GM19099 (cell line): Measurements from ENCODE around the gene CTNNBIP1.

Source experiments
- POLR2A ChIP-seq: IDR thresholded peaks from 3 replicates; pipeline ENCODE4 v1.6.1; 2011; ENCODE audit warnings: low read depth; ENCODE audit not compliant: insufficient read length; ENCODE audit errors: extremely low read depth

Gene CTNNBIP1

GRCh38 chr1:9873992-9874391, 36.1 kb downstream of the CTNNBIP1 start:
- TF ChIP-seq POLR2A, result no peak

GRCh38 chr1:9873385-9873784, 36.7 kb downstream of the CTNNBIP1 start:
- TF ChIP-seq POLR2A, result no peak

- no peak for TF ChIP-seq POLR2A
Observed at GRCh38 chr1:9872430-9873165, 37.5 kb downstream of the CTNNBIP1 start.

- TF ChIP-seq POLR2A, result no peak
Observed at GRCh38 chr1:9871707-9872425, 38.2 kb downstream of the CTNNBIP1 start.

GRCh38 chr1:9871021-9871420, 39.0 kb downstream of the CTNNBIP1 start:
- no peak for TF ChIP-seq POLR2A

- no peak for TF ChIP-seq POLR2A
Observed at GRCh38 chr1:9870572-9870971, 39.5 kb downstream of the CTNNBIP1 start.

DNA sequence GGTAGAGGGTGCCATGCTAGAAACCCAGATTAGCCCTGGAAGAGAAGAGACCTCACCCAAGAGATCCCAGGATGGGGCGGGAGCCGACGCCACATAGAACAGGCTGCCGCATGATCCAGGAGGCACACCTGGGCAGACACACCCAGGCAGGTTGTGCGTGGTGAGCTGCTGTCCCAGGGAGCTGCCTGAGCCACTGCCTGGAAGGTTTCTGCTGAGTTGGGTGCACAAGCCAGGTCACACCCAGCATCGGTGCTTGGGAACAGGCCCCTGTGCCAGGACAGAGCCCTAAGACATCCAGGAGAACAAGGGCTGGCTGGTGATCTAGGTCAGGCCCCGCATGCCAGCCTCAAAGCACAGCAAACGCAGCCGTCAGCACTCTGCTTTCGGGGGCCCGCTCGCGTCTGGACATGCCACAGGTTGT, 40.2 kb downstream of the CTNNBIP1 start:
- no peak for TF ChIP-seq POLR2A

GRCh38 chr1:9868244-9868590, 41.9 kb downstream of the CTNNBIP1 start:
- TF ChIP-seq POLR2A, result no peak

DNA sequence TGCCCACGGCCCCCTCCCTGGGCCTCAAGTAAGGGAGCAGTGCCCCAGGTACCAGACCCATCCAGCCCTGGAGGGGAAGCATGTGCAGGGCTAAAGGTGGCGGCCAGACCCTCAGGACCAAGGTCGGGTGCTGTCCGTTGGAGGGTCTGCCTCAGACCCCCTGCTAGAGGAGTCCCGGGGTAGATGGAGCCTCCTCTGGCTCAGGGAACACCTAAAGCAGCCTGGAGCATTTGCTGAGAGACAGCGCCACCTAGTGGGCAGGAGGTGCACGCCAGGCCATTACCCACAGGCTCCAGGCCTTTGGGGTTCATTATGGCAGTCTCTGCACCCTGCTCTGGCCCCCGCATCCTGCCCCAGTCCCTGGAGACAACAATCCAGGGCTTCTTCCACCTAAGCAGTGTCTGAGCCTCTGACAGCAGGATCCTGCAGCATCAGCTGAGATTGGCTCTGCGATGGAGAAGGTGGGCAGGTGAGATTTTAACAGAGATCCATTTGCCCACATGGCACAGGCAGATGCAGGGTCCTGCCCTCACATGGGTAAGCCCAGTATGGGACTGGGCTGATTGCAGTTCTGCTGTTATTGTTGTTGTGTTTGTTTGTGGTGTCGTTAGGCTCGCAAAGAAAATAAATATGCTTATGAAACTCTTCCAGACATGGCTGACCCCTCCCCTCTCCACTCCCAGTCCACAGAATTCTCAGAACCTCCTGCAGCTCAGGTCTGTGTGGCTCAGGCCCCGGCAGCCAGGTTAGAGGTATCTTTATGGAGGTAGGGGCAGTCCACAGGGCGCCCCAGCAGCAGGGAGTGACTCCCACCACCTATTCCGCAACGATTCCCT, 42.4 kb downstream of the CTNNBIP1 start:
- TF ChIP-seq POLR2A, result no peak

DNA sequence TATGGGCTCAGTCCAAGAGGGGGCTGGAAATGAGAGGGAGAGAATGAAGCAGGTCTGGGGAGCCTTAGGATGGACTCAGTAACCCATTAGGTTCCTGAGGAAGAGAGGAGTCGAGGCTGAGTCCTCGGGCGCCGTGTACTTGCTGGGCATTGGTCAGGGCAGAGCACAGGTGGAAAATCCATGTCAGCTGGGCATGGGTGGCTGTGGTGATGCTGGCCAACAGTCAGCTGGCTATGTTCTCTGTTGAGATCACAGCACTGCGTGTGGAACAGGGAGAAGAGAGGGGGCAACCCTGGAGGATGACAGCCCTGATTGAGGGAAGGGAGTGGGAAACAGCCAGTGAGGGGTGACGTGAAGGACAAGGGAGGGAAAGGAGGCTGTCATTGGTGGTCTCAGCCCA, 43.2 kb downstream of the CTNNBIP1 start:
- TF ChIP-seq POLR2A, result no peak

DNA sequence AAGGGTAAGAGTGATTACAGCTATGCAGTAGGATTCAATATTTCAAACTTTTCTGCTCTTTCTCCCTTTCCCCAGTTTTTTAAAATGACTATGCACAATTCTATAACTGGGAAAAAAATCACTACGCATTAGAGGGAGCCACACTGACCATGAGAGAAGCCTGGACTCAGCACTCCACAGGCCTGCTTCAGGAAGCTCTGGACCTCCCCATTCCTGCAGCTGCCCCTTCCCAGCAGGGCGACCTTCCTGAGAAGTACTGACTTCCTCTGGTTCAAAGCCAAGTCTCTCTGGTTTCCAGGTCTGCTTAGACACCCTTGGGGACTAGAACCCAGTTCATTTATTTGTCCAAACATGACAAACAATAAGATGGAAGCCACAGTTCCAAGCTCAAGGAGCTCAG, 44.3 kb downstream of the CTNNBIP1 start:
- TF ChIP-seq POLR2A, result no peak

DNA sequence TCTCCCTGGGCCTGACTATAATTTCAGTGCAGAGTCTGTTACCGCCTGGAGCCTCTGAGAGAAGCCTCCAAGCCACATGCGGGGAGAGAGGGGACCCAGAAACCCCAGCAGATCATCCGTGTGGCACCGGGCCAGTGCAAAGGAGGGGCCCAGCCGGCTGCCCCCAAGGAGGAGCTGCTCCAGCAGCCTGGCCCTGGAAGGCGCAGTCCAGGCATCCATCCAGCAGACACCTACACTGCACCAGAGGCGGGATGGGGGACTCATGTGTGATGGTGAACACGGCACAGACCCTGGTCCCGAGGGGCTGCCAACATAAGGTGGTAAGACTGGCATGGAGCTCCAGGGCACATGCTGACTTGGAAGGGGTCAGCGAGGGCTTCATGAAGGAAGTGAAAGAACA, 46.7 kb downstream of the CTNNBIP1 start:
- no peak for TF ChIP-seq POLR2A

DNA sequence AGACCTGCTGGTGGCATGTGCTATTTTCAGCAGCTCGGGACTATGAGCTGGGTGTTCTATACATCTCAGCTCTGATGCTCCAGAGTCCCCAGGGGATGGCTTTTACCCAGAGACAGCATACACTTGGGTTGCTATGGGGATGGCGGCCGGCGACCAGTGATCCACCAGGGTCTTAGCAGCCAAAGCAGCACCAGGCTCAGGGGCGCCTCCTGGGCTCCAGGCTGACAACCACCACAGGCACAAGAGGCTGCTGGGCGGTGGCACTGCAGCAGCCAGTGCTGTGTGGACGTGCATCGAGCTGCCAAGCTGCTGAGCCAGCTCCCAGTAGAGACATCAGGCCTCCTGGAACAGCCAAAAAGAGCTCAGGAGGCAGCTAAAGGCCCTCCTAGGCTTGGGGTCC, 48.7 kb downstream of the CTNNBIP1 start:
- TF ChIP-seq POLR2A, result no peak

DNA sequence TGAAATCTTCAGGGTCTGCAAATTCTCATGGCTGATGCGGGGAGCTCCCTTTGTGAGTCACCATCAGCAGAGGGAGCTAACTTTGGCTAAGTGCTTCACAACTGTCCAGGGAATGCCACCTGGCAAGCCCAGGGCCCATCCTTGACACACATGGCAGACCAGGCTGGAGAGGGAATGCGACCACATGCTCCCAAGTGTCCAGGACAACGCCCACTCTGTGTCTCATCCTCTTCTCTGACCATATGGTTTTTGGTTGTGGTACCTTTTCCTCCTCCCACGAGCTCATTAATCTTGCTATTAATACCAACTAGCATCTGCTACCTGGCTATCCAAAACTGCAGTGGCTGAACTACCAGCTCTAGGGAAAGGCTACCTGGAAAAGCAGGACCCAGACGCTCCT, 49.2 kb downstream of the CTNNBIP1 start:
- no peak for TF ChIP-seq POLR2A

DNA sequence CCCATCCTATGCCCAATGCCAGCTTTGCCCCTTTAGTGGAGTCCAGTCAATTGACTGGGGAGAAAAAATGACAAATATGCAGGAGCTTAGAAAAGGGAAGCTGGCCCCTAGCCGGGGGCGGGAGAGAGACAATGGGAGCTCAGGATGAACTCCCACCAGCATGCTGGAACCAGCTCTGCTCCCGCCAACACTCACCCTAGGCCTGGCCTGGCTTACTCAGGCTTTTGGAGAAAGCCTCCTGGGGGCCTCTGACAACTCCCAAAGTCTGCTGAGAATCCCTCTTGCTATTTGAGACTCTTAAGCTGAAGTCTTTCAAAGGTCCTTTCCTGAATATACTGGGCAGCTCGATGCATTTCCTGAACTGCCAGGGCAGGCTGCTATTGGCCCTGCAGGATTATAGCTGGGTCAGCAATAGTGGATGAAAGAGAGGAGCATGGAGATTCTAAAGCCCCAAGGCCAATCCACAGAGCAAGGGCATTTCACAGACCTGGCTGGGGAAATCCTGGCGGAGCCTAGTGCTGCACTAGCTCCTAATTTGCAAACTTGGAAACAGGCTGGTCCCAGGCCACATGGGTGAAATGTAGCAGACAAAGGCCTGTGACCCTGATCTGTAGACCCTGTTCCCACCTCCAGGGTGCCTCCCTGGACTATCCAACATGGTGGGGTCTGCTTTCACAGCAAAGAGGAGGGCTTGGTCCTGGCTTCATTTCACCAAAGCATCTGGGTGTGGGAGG, 50.6 kb downstream of the CTNNBIP1 start:
- no peak for TF ChIP-seq POLR2A
